ENCODE results near the gene MMS19.

The MMS19 gene

GRCh38 chr10:97463363-97464132, 34.7 kb downstream of the MMS19 start:
- DNase-seq, result peak; percentile 69

GRCh38 chr10:97462309-97462708, 35.9 kb downstream of the MMS19 start:
- no peak for DNase-seq

- DNase-seq, result no peak
Measured at GRCh38 chr10:97459933-97460332, 38.3 kb downstream of the MMS19 start.

- no peak for DNase-seq
Measured at GRCh38 chr10:97459111-97459510, 39.1 kb downstream of the MMS19 start.

- no peak for DNase-seq
Measured at GRCh38 chr10:97456686-97457065, 41.5 kb downstream of the MMS19 start.

GRCh38 chr10:97456034-97456685, 42.1 kb downstream of the MMS19 start:
- no peak for DNase-seq

GRCh38 chr10:97454330-97455036, 43.7 kb downstream of the MMS19 start:
- DNase-seq, result peak; percentile 47

- DNase-seq, result no peak
Measured at GRCh38 chr10:97452352-97452751, 45.9 kb downstream of the MMS19 start.

GRCh38 chr10:97451605-97452004, 46.6 kb downstream of the MMS19 start:
- no peak for DNase-seq

GRCh38 chr10:97450828-97451227, 47.4 kb downstream of the MMS19 start:
- no peak for DNase-seq

GRCh38 chr10:97445722-97446639, 52.2 kb downstream of the MMS19 start, which contains the start of the genes EXOSC1 and ZDHHC16:
Gene EXOSC1 (minus strand): TSS chr10:97446006. CDS start chr10:97445985, 21 bp downstream.
Gene ZDHHC16 (plus strand): TSS chr10:97446175. CDS start chr10:97451676, 5,501 bp downstream.
- DNase-seq, result peak; percentile 98

GRCh38 chr10:97445357-97445721, 52.9 kb downstream of the MMS19 start:
- no peak for DNase-seq

- no peak for DNase-seq
Measured at GRCh38 chr10:97444212-97444611, 54.0 kb downstream of the MMS19 start.

GRCh38 chr10:97442277-97442676, 55.9 kb downstream of the MMS19 start:
- DNase-seq, result no peak

- DNase-seq, result no peak
Measured at GRCh38 chr10:97435211-97435610, 63.0 kb downstream of the MMS19 start.

GRCh38 chr10:97434557-97434956, 63.7 kb downstream of the MMS19 start:
- no peak for DNase-seq

GRCh38 chr10:97434055-97434454, 64.2 kb downstream of the MMS19 start:
- DNase-seq, result peak; percentile 28

- peak; percentile 30 for DNase-seq
Measured at GRCh38 chr10:97428572-97428981, 69.6 kb downstream of the MMS19 start.

GRCh38 chr10:97427571-97428179, 70.5 kb downstream of the MMS19 start:
- peak; percentile 32 for DNase-seq

GRCh38 chr10:97426776-97427570, 71.2 kb downstream of the MMS19 start:
- DNase-seq, result peak; percentile 42
